Endothelial cell of umbilical vein (primary cell): ENCODE results near the gene TMCC3. TPM values are rescaled to one million over a fixed set of nuclear protein-coding genes. Genes with fewer than 3 reads are reported as not detected.

Source experiments
- BruUV-seq: library from RNA; stranded (reverse); fragments of 400-500 nt; replicated peaks from 2 replicates; lab custom pipeline; 2021; lab: Mats Ljungman, UMichigan
- CTCF ChIA-PET: fragments of 300-600, 350-600 bp; sonication (Branson Sonifier 250); formaldehyde crosslinking; loops from one replicate; lab custom pipeline; 2021; ENCODE audit warnings: antibody characterized with exemption, inconsistent platforms; lab: Charles Lee
- POLR2A ChIA-PET: fragments of 300-600, 350-600 bp; sonication (Branson Sonifier 250); formaldehyde crosslinking; loops from one replicate; lab custom pipeline; 2021; ENCODE audit warnings: antibody characterized with exemption, inconsistent platforms; lab: Charles Lee
- DNase-seq: peaks from one replicate; pipeline ENCODE4 v3.0.0-alpha.2; 2011; ENCODE audit warnings: low read depth, low spot score
- FAIRE-seq: peaks from 2 replicates; lab custom pipeline; 2011; peaks lifted over from hg19 to GRCh38; lab: Jason Lieb, UNC
- H2AFZ ChIP-seq: 2 replicates; pipeline ENCODE4 v1.6.0; 2012; ENCODE audit warnings: low read depth, low read length, control low read depth, inconsistent platforms
- H3K27ac ChIP-seq: 2 replicates; pipeline ENCODE4 v1.5.1; 2011; ENCODE audit warnings: low read depth, mild to moderate bottlenecking, control low read depth, low read length, moderate library complexity; ENCODE audit not compliant: insufficient read depth
- H3K27me3 ChIP-seq, 2 experiments: 2 replicates each; pipeline versions ENCODE4 v1.6.0 to v1.6.1; 2011; ENCODE audit warnings: low read length in 2 of 2, mixed read lengths in 1 of 2; ENCODE audit not compliant: control insufficient read depth in 2 of 2, insufficient read depth in 2 of 2
- H3K36me3 ChIP-seq, 2 experiments: 2 replicates in 1 of 2; 3 replicates in 1 of 2; pipeline ENCODE4 v1.5.1; 2011; ENCODE audit warnings: low read length in 2 of 2, mild to moderate bottlenecking in 1 of 2, moderate library complexity in 1 of 2; ENCODE audit not compliant: control insufficient read depth in 2 of 2, insufficient read depth in 2 of 2; ENCODE audit errors: extremely low read depth in 1 of 2
- H3K4me1 ChIP-seq: 3 replicates; pipeline ENCODE4 v1.5.1; 2011; ENCODE audit warnings: mild to moderate bottlenecking, low read length; ENCODE audit not compliant: control insufficient read depth, insufficient read depth; ENCODE audit errors: extremely low read depth
- H3K4me2 ChIP-seq: 2 replicates; pipeline ENCODE4 v1.6.1; 2011; ENCODE audit warnings: low read length, control low read depth, mixed read lengths; ENCODE audit not compliant: insufficient read depth
- H3K4me3 ChIP-seq, 3 experiments: fragments of 200-600 bp in 1 of 3; sonication (generic), shearing (Covaris generic) in 1 of 3; replicated peaks in 1 of 3; 2 replicates each; pipeline ENCODE4 v1.5.1; 2011 to 2016; ENCODE audit warnings: control low read depth in 3 of 3, low read length in 3 of 3, mild to moderate bottlenecking in 2 of 3, inconsistent platforms in 1 of 3, low read depth in 1 of 3, moderate library complexity in 1 of 3; ENCODE audit not compliant: insufficient read depth in 1 of 3
- H3K79me2 ChIP-seq: 2 replicates; pipeline ENCODE4 v1.6.0; 2012; ENCODE audit warnings: low read length, inconsistent platforms; ENCODE audit not compliant: control insufficient read depth, insufficient read depth
- H3K9ac ChIP-seq: replicated peaks from 2 replicates; pipeline ENCODE3; 2011; ENCODE audit warnings: low read length, control low read depth; ENCODE audit not compliant: insufficient read depth; ENCODE audit errors: extremely low read depth
- H3K9me1 ChIP-seq: replicated peaks from 3 replicates; pipeline ENCODE4 v1.6.0; 2011; ENCODE audit warnings: mild to moderate bottlenecking, low read length; ENCODE audit not compliant: control insufficient read depth, insufficient read depth; ENCODE audit errors: extremely low read depth
- H3K9me3 ChIP-seq: replicated peaks from 2 replicates; pipeline ENCODE4 v1.5.1; 2012; ENCODE audit warnings: low read length, inconsistent platforms; ENCODE audit not compliant: control insufficient read depth, insufficient read depth
- H4K20me1 ChIP-seq: replicated peaks from 2 replicates; pipeline ENCODE3; 2011; ENCODE audit warnings: mild to moderate bottlenecking, low read length; ENCODE audit not compliant: control insufficient read depth, insufficient read depth; ENCODE audit errors: extremely low read depth
- EZH2 ChIP-seq: IDR thresholded peaks from 2 replicates; pipeline ENCODE4 v1.6.1; 2012; ENCODE audit warnings: borderline replicate concordance, low read depth, mild to moderate bottlenecking, moderate library complexity, low read length, inconsistent platforms; ENCODE audit not compliant: severe bottlenecking
- FOS ChIP-seq: IDR thresholded peaks from 2 replicates; pipeline ENCODE4 v1.6.1; 2011; ENCODE audit warnings: mild to moderate bottlenecking, low read length, moderate library complexity, borderline replicate concordance; ENCODE audit not compliant: insufficient read depth
- GATA2 ChIP-seq: IDR thresholded peaks from 2 replicates; pipeline ENCODE4 v1.7.0; 2011; ENCODE audit warnings: low read depth, mild to moderate bottlenecking, moderate library complexity, mixed read lengths, low read length; ENCODE audit not compliant: insufficient read length, insufficient read depth
- JUN ChIP-seq: IDR thresholded peaks from 2 replicates; pipeline ENCODE4 v1.6.1; 2011; ENCODE audit warnings: borderline replicate concordance, low read depth; ENCODE audit not compliant: insufficient read length, insufficient read depth
- MYC ChIP-seq: IDR thresholded peaks from one replicate; pipeline ENCODE4 v1.6.1; 2011; ENCODE audit warnings: mild to moderate bottlenecking, low read depth, low read length
- POLR2A ChIP-seq: IDR thresholded peaks from 2 replicates; pipeline ENCODE4 v1.6.1; 2012; ENCODE audit warnings: low read depth, mild to moderate bottlenecking, control low read depth, low read length
- POLR2AphosphoS5 ChIP-seq: IDR thresholded peaks from 2 replicates; pipeline ENCODE4 v1.6.1; 2012; ENCODE audit warnings: low read depth, mild to moderate bottlenecking, control low read depth, low read length, moderate library complexity; ENCODE audit not compliant: insufficient read depth
- dilution Hi-C: fragments of 300-500 bp; cut with MboI; formaldehyde crosslinking; loops from one replicate; pipeline ENCODE4 v1.15.0; 2019; ENCODE audit warnings: low sequenced_read_pairs; ENCODE audit not compliant: extremely low pct_ligation_motif_present
- intact Hi-C: fragments of 100-400 bp; cut with micrococcal nuclease; formaldehyde crosslinking; loops from one replicate; pipeline ENCODE4 v1.10.0; 2022
- polyA plus RNA-seq, 4 experiments: library from polyadenylated mRNA; depleted of rRNA in 3 of 4; stranded (reverse) in 3 of 4; unstranded in 1 of 4; fragments of >200 nt; gene quantifications; 2 replicates each; pipeline versions ENCODE4 v1.2.1 to v1.2.3, GENCODE V29; 2011 to 2012; ENCODE audit warnings: missing spikeins in 1 of 4
- total RNA-seq: library from RNA; stranded (reverse); gene quantifications from 2 replicates; pipeline ENCODE4 v1.2.3, GENCODE V29; 2021
- TF ChIP-seq, protein P1 (sequence below): IDR thresholded peaks from 2 replicates; pipeline ENCODE4 v1.6.1; 2011; ENCODE audit not compliant: insufficient read depth, insufficient read length
- TF ChIP-seq, protein P2 (sequence below), 2 donors: IDR thresholded peaks; 1 replicate in 1 of 2; 2 replicates in 1 of 2; pipeline ENCODE4 v1.5.1; 2011; ENCODE audit warnings: low read length in 2 of 2, mild to moderate bottlenecking in 2 of 2, moderate library complexity in 2 of 2, control low read depth in 1 of 2, inconsistent platforms in 1 of 2, low read depth in 1 of 2; ENCODE audit not compliant: insufficient read depth in 1 of 2; ENCODE audit errors: extremely low read depth in 1 of 2

Gene TMCC3
- total and polyA plus RNA-seq, 2 donors (not counting 3 experiments of a cell fraction or from before 2014, with no cell fraction given) = 13.5 to 30.4 TPM

DNA sequence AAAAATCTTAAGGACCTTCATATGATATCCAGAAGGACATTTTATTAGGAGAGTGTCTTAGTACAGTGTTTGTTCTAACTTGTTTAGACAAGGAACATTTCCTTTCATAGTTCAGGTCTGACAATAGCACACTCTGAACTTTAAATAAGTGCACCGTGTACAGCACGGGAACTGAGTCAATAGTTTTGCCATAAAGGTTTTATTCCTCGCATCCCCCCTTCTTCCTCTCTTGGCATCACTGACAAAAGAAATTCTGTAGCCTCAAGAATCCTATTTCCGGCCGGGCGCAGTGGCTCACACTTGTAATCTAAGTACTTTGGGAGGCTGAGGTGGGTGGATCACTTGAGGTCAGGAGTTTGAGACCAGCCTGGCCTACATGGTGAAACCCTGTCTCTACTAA is 58.3 kb downstream of the TMCC3 start:
- Histone ChIP-seq H3K79me2 (peaks cover 19% of the 10 kb centered on the region), H4K20me1 (no peaks in the 10 kb centered on the region), H3K4me2 (peak overlapping the region; percentile 78), H2AFZ (no peak overlapping the region), H3K27me3 (no peaks in the 10 kb centered on the region), H3K4me1 (peaks cover 72% of the 10 kb centered on the region), H3K36me3 (no peaks in the 10 kb centered on the region), H3K9ac (peak overlapping the region; percentile 44), H3K4me3 (no peak overlapping the region), H3K27ac (peak overlapping the region; percentile 83), H3K9me1 (no peaks in the 10 kb centered on the region), H3K9me3 (no peaks in the 10 kb centered on the region)
- TF ChIP-seq POLR2AphosphoS5 (peak; percentile 72), FOS (peak; percentile 66), JUN (peak; percentile 10), POLR2A (peak; percentile 36), EZH2 (no peak), GATA2 (peak; percentile 36), MYC (no peak)
- TF ChIP-seq, protein P1, sequence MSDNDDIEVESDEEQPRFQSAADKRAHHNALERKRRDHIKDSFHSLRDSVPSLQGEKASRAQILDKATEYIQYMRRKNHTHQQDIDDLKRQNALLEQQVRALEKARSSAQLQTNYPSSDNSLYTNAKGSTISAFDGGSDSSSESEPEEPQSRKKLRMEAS = no peak
- TF ChIP-seq, protein P2, sequence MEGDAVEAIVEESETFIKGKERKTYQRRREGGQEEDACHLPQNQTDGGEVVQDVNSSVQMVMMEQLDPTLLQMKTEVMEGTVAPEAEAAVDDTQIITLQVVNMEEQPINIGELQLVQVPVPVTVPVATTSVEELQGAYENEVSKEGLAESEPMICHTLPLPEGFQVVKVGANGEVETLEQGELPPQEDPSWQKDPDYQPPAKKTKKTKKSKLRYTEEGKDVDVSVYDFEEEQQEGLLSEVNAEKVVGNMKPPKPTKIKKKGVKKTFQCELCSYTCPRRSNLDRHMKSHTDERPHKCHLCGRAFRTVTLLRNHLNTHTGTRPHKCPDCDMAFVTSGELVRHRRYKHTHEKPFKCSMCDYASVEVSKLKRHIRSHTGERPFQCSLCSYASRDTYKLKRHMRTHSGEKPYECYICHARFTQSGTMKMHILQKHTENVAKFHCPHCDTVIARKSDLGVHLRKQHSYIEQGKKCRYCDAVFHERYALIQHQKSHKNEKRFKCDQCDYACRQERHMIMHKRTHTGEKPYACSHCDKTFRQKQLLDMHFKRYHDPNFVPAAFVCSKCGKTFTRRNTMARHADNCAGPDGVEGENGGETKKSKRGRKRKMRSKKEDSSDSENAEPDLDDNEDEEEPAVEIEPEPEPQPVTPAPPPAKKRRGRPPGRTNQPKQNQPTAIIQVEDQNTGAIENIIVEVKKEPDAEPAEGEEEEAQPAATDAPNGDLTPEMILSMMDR (IDR thresholded peaks at IDR 0.05; ENCODE audit: extremely low read depth in 1 of 2, insufficient read depth in 1 of 2, low read depth in 1 of 2, low read length in 2 of 2) = no peak
- intact Hi-C loops (loop anchor here (1.0 to 5.0 kb wide), 6 partner anchors 22 to 170 kb away; no protein-coding TSS in a partner anchor), dilution Hi-C loops (no loop called here)
- POLR2A ChIA-PET = no interaction called here
- FAIRE-seq = peak; percentile 91
- no TSS peak for BruUV-seq
- DNase-seq = peak; percentile 93
- CTCF ChIA-PET = interaction anchor here (0.8 to 1.0 kb wide), 2 partner anchors 23 to 283 kb away, joined by 3 to 4 read pairs; no protein-coding TSS in a partner anchor
